HEK293T (cell line): Measurements from ENCODE around the gene TMEM167B.

Experiments
- ARNT ChIP-seq: fragments of 450-650 bp; IDR thresholded peaks from 2 replicates; pipeline ENCODE4 v1.6.1; 2017; ENCODE audit warnings: mild to moderate bottlenecking
- FOXA1 ChIP-seq: fragments of 450-650 bp; IDR thresholded peaks from 2 replicates; pipeline ENCODE4 v1.6.1; 2016; ENCODE audit warnings: mild to moderate bottlenecking
- SP1 ChIP-seq: fragments of 450-650 bp; IDR thresholded peaks from 2 replicates; pipeline ENCODE4 v1.6.1; 2017

DNA sequence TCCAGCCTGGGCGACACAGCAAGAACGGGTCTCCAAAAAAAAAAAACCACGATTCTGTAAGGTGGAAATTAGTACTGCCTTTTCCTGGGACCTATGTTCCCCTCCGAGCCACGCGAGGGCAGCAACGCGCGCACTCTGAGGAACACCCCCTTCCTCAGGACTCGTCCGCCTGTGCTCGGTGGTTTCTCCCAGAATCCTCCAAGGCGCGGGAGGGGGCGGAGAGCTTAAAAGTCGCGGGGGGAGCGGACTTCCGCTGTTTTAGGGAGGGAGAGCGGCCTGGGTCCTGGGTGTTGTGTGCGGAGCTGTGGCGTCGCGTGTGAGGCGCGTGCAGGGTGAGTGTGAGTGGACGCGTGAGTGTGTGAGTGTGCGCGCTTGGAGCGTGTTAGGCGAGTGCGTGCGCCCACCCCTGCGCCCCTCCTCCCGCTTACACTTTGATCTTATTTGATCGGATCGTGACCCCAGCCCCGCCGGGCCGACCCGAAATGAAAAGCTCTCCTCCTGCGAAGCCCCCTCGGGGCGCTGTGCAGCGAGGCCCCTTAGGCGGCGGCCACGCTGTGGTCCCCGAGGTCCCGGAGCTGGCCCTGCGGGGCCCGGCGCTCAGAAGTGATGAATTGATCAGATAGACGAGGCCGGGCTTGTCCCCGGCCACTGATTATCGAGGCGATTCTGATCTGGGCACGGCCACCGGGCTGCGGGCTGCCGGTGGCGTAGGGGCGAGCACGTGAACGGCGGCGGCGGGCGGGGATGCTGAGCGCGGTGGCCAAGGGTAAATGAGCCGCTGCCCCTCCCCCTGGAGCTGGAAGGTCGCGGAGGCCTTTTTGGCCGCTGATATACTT lies 9.6 kb downstream of the TMEM167B start:
- no peak for TF ChIP-seq SP1
- TF ChIP-seq FOXA1, result no peak
- no peak for TF ChIP-seq ARNT
